ENCODE data around the gene MBD4. TPM values are rescaled to one million over a fixed set of nuclear protein-coding genes. Genes with fewer than 3 reads are reported as not detected.
A peak's percentile ranks its signal among the peaks of the same experiment; 100 is the strongest.

Gene MBD4
- total RNA-seq, 1 donor: 34.9 TPM

- no peak for TF ChIP-seq CTCF (IDR thresholded peaks at IDR 0.05; ENCODE audit: insufficient read depth, low read length)
- peak overlapping the region; percentile 27 for H3K4me3 ChIP-seq (ENCODE audit: low read depth, low read length)
- peak; percentile 71 for DNase-seq (ENCODE audit: low read depth)
Observed at GRCh38 chr3:129441782-129442181, 2.0 kb upstream of the MBD4 start.

DNA sequence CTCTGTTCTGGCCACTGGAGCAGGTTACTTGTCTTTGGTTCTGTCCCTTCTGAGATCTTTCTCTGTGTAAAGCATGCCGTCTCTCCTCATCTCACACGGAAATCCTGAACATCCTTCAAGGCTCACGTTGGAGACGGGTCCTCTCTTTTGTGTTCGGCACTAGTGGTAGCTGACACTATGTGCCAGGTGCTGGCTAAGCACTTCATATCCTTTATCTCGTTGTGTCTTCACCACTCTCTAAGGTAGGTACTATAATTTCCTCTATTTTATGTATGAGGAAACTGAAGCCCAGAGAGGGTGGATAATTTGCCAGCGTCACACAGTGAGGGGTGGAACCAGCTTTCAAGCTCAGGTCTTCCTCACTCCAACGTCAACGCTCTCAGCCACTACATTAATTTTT, 1.5 kb upstream of the MBD4 start:
- H3K4me3 ChIP-seq (ENCODE audit: low read depth, low read length): peak overlapping the region; percentile 80
- no peak for TF ChIP-seq CTCF (IDR thresholded peaks at IDR 0.05; ENCODE audit: insufficient read depth, low read length)
- DNase-seq (ENCODE audit: low read depth): no peak

- TF ChIP-seq CTCF (IDR thresholded peaks at IDR 0.05; ENCODE audit: insufficient read depth, low read length): no peak
- peak; percentile 65 for DNase-seq (ENCODE audit: low read depth)
Observed at GRCh38 chr3:129440618-129441190, 956 bp upstream of the MBD4 start.

GRCh38 chr3:129439226-129439816, 427 bp downstream of the MBD4 start:
- peak overlapping the region; percentile 98 for H3K4me3 ChIP-seq (ENCODE audit: low read depth, low read length)
- no peak for TF ChIP-seq CTCF (IDR thresholded peaks at IDR 0.05; ENCODE audit: insufficient read depth, low read length)
- DNase-seq (ENCODE audit: low read depth): peak; percentile 47

More at GRCh38 chr3:129440618-129441190, 956 bp upstream of the MBD4 start:
- peak overlapping the region; percentile 80 for H3K4me3 ChIP-seq (ENCODE audit: low read depth, low read length)

DNA sequence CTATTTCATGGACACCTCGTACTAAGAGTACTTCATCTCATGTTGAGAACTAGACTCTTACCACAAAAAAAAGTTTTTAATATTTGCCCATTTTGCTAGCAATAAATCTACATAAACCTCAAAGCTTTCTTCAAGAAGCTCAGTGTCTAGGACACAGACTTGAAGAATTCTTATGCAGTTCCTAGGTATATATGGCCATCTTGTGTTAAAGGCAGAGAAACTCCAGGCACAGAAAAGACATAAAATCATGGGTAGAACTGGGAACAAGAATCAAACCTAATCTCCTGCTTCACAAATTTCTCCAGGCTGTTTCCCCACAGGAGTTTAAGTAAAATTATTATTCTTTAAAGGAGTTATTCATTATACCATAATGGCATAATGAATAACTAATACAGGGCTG, 4.4 kb downstream of the MBD4 start:
- no peak for TF ChIP-seq CTCF (IDR thresholded peaks at IDR 0.05; ENCODE audit: insufficient read depth, low read length)
- no peak overlapping the region for H3K4me3 ChIP-seq (ENCODE audit: low read depth, low read length)
- DNase-seq (ENCODE audit: low read depth): no peak

- no peak for DNase-seq (ENCODE audit: low read depth)
- no peak for TF ChIP-seq CTCF (IDR thresholded peaks at IDR 0.05; ENCODE audit: insufficient read depth, low read length)
- H3K4me3 ChIP-seq (ENCODE audit: low read depth, low read length): no peak overlapping the region
Observed at GRCh38 chr3:129434140-129434539, 5.6 kb downstream of the MBD4 start.

- no peak for TF ChIP-seq CTCF (IDR thresholded peaks at IDR 0.05; ENCODE audit: insufficient read depth, low read length)
- H3K4me3 ChIP-seq (ENCODE audit: low read depth, low read length): no peak overlapping the region
- no peak for DNase-seq (ENCODE audit: low read depth)
Observed at GRCh38 chr3:129433565-129433964, 6.2 kb downstream of the MBD4 start.

Measured in fibroblast of the aortic adventitia (primary cell).